Testis (tissue), 2 donors: ENCODE measurements around the gene TENT5A.

Source experiments
- CTCF ChIP-seq, 3 experiments: fragments of 450-650 bp in 2 of 3; fragments of 200-600 bp in 1 of 3; sonication (generic) in 1 of 3; IDR thresholded peaks; one replicate each; pipeline ENCODE4 v1.5.1; 2016 to 2019; ENCODE audit warnings: antibody characterized with exemption in 3 of 3, mild to moderate bottlenecking in 2 of 3, moderate library complexity in 1 of 3
- POLR2A ChIP-seq: fragments of 450-650 bp; IDR thresholded peaks from one replicate; pipeline ENCODE4 v1.6.1; 2017; ENCODE audit warnings: antibody characterized with exemption, mild to moderate bottlenecking, moderate library complexity

GRCh38 chr6:81764531-81764930, 12.1 kb upstream of the TENT5A start:
- no peak for TF ChIP-seq CTCF (IDR thresholded peaks at IDR 0.05)
- no peak for TF ChIP-seq POLR2A
